HepG2 (cell line): Measurements from ENCODE around the gene ZMYND8. TPM values are rescaled to one million over a fixed set of nuclear protein-coding genes. Genes with fewer than 3 reads are reported as not detected.

ENCODE experiments used
- ARNT ChIP-seq: fragments of 450-650 bp; IDR thresholded peaks from 2 replicates; pipeline ENCODE4 v1.6.1; 2017
- DMAP1 ChIP-seq: IDR thresholded peaks from 2 replicates; pipeline ENCODE4 v1.6.1; 2016
- FOSL2 ChIP-seq: sonication (generic); formaldehyde crosslinking; IDR thresholded peaks from 2 replicates; pipeline ENCODE4 v1.4.0; 2020; ENCODE audit warnings: missing genetic modification reagents
- HCFC1 ChIP-seq: fragments of 150-350 bp; IDR thresholded peaks from 2 replicates; pipeline ENCODE4 v1.6.1; 2014; ENCODE audit warnings: low read depth, low read length
- TCF7 ChIP-seq: sonication (generic); IDR thresholded peaks from 2 replicates; pipeline ENCODE4 v1.6.1; 2016; ENCODE audit warnings: antibody characterized with exemption, low read depth
- ZEB1 ChIP-seq: IDR thresholded peaks from 2 replicates; pipeline ENCODE4 v1.6.1; 2012; ENCODE audit warnings: mild to moderate bottlenecking, low read depth, inconsistent platforms; ENCODE audit not compliant: insufficient replicate concordance
- ZMYM2 ChIP-seq: sonication (generic); formaldehyde crosslinking; IDR thresholded peaks from 2 replicates; pipeline ENCODE4 v1.8.0; 2022; ENCODE audit warnings: mild to moderate bottlenecking, missing genetic modification reagents
- ZNF431 ChIP-seq: sonication (generic); formaldehyde crosslinking; IDR thresholded peaks from 2 replicates; pipeline ENCODE4 v1.9.0; 2022; ENCODE audit warnings: missing genetic modification reagents, low read depth, mild to moderate bottlenecking, borderline replicate concordance
- ZNF607 ChIP-seq: sonication (generic); formaldehyde crosslinking; IDR thresholded peaks from 2 replicates; pipeline ENCODE4 v1.5.1; 2020; ENCODE audit warnings: missing genetic modification reagents, mild to moderate bottlenecking, borderline replicate concordance
- ZNF660 ChIP-seq: sonication (generic); formaldehyde crosslinking; IDR thresholded peaks from 2 replicates; pipeline ENCODE4 v1.5.1; 2020; ENCODE audit warnings: mild to moderate bottlenecking, low read depth, missing genetic modification reagents, borderline replicate concordance
- ZSCAN12 ChIP-seq: sonication (generic); formaldehyde crosslinking; IDR thresholded peaks from 2 replicates; pipeline ENCODE4 v1.9.0; 2021; ENCODE audit warnings: mild to moderate bottlenecking, missing genetic modification reagents
- polyA plus RNA-seq, 8 experiments: library from polyadenylated mRNA; depleted of rRNA in 3 of 8; stranded (reverse) in 7 of 8; unstranded in 1 of 8; fragments of >200 nt; fragmentation: Illumina TruSeq in 4 of 8; extraction: Trizol in 4 of 8; gene quantifications; 2 replicates each; pipeline versions ENCODE4 v1.2.1 to v1.2.3, GENCODE V29; 2011 to 2016; ENCODE audit warnings: low read depth in 4 of 8, missing spikeins in 1 of 8, mixed read lengths in 1 of 8; ENCODE audit not compliant: insufficient read depth in 1 of 8
- total RNA-seq, 5 experiments: library from RNA; depleted of rRNA; stranded (reverse); fragments of >200 nt; fragmentation: Illumina TruSeq; extraction: Trizol; gene quantifications; 2 replicates each; pipeline ENCODE4 v1.2.3, GENCODE V29; 2016; ENCODE audit warnings: low read depth in 1 of 5
- TF ChIP-seq, protein P1 (sequence below): sonication (generic); formaldehyde crosslinking; IDR thresholded peaks from 2 replicates; pipeline ENCODE4 v1.5.1; 2020; ENCODE audit warnings: mild to moderate bottlenecking, missing genetic modification reagents, borderline replicate concordance
- TF ChIP-seq, protein P2 (sequence below): sonication (generic); formaldehyde crosslinking; IDR thresholded peaks from 2 replicates; pipeline ENCODE4 v1.4.0; 2020; ENCODE audit warnings: missing genetic modification reagents
- TF ChIP-seq, protein P3 (sequence below): sonication (generic); formaldehyde crosslinking; IDR thresholded peaks from 2 replicates; pipeline ENCODE4 v1.5.0; 2020; ENCODE audit warnings: mild to moderate bottlenecking, missing genetic modification reagents
- TF ChIP-seq, protein P4 (sequence below): sonication (generic); formaldehyde crosslinking; IDR thresholded peaks from 2 replicates; pipeline ENCODE4 v1.4.0; 2020; ENCODE audit warnings: missing genetic modification reagents

ZMYND8 gene
- total and polyA plus RNA-seq, 2 of the 13 experiments (the other 11 are each of a cell fraction or from before 2014, with no cell fraction given), result 53.9 to 84.7 TPM

DNA sequence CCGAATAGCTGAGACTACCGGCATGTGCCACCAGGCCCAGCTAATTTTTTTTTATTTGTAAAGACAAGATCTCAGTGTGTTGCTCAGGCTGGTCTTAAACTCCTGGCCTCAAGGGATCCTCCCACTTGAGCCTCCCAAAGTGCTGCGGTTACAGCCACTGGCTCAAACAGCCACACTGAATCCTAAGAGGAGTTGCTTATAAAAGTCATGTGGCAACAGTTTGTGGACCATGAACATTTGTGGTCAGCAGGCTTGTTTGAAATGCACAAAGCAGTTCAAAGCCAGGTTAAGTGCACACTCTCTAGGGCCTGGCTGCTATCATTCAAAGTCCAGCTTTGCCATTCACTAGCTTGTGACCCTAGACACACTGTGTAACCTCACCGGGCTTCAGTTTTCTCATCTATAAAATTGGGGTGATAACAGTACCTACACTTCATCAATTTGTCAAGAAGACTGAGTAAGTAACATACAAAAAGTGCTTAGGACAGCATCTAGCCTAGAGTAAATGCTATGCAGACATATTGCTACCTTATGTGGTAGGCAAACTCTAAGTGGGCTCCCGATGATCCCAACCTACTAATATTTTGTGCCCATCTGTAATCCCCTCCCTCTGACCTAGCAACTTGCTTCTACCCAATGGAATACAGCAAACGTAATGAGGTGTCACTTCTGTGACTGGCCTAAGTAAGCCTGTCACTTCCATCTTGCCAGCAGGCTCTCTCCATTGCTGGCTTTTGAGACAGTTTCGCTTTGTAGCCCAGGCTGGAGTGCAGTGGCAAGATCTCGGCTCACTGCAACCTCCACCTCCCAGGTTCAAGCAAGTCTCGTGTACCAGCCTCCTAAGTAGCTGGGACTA, 122.9 kb downstream of the ZMYND8 start (continued):
- TF ChIP-seq ZSCAN12 (no peak), HCFC1 (no peak), TCF7 (peak; percentile 89), ZNF660 (CRISPR knock-in tag) (no peak), ARNT (no peak), FOSL2 (CRISPR knock-in tag) (peak; percentile 81), ZEB1 (peak; percentile 61), ZNF607 (CRISPR knock-in tag) (peak; percentile 83; the same call in 1 of the 2 replicates), ZMYM2 (peak; percentile 96), ZNF431 (CRISPR knock-in tag) (peak; percentile 71; the same call in 1 of the 2 replicates), DMAP1 (CRISPR knock-in tag) (peak; percentile 80)
- TF ChIP-seq, protein P1, sequence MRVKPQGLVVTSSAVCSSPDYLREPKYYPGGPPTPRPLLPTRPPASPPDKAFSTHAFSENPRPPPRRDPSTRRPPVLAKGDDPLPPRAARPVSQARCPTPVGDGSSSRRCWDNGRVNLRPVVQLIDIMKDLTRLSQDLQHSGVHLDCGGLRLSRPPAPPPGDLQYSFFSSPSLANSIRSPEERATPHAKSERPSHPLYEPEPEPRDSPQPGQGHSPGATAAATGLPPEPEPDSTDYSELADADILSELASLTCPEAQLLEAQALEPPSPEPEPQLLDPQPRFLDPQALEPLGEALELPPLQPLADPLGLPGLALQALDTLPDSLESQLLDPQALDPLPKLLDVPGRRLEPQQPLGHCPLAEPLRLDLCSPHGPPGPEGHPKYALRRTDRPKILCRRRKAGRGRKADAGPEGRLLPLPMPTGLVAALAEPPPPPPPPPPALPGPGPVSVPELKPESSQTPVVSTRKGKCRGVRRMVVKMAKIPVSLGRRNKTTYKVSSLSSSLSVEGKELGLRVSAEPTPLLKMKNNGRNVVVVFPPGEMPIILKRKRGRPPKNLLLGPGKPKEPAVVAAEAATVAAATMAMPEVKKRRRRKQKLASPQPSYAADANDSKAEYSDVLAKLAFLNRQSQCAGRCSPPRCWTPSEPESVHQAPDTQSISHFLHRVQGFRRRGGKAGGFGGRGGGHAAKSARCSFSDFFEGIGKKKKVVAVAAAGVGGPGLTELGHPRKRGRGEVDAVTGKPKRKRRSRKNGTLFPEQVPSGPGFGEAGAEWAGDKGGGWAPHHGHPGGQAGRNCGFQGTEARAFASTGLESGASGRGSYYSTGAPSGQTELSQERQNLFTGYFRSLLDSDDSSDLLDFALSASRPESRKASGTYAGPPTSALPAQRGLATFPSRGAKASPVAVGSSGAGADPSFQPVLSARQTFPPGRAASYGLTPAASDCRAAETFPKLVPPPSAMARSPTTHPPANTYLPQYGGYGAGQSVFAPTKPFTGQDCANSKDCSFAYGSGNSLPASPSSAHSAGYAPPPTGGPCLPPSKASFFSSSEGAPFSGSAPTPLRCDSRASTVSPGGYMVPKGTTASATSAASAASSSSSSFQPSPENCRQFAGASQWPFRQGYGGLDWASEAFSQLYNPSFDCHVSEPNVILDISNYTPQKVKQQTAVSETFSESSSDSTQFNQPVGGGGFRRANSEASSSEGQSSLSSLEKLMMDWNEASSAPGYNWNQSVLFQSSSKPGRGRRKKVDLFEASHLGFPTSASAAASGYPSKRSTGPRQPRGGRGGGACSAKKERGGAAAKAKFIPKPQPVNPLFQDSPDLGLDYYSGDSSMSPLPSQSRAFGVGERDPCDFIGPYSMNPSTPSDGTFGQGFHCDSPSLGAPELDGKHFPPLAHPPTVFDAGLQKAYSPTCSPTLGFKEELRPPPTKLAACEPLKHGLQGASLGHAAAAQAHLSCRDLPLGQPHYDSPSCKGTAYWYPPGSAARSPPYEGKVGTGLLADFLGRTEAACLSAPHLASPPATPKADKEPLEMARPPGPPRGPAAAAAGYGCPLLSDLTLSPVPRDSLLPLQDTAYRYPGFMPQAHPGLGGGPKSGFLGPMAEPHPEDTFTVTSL (CRISPR knock-in tag), result peak; percentile 83; the same call in 1 of the 2 replicates
- TF ChIP-seq, protein P2, sequence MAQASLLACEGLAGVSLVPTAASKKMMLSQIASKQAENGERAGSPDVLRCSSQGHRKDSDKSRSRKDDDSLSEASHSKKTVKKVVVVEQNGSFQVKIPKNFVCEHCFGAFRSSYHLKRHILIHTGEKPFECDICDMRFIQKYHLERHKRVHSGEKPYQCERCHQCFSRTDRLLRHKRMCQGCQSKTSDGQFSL (CRISPR knock-in tag), result no peak
- TF ChIP-seq, protein P3, sequence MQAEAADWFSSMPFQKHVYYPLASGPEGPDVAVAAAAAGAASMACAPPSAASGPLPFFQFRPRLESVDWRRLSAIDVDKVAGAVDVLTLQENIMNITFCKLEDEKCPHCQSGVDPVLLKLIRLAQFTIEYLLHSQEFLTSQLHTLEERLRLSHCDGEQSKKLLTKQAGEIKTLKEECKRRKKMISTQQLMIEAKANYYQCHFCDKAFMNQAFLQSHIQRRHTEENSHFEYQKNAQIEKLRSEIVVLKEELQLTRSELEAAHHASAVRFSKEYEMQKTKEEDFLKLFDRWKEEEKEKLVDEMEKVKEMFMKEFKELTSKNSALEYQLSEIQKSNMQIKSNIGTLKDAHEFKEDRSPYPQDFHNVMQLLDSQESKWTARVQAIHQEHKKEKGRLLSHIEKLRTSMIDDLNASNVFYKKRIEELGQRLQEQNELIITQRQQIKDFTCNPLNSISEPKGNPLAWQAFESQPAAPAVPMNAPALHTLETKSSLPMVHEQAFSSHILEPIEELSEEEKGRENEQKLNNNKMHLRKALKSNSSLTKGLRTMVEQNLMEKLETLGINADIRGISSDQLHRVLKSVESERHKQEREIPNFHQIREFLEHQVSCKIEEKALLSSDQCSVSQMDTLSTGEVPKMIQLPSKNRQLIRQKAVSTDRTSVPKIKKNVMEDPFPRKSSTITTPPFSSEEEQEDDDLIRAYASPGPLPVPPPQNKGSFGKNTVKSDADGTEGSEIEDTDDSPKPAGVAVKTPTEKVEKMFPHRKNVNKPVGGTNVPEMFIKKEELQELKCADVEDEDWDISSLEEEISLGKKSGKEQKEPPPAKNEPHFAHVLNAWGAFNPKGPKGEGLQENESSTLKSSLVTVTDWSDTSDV, result no peak
- TF ChIP-seq, protein P4, sequence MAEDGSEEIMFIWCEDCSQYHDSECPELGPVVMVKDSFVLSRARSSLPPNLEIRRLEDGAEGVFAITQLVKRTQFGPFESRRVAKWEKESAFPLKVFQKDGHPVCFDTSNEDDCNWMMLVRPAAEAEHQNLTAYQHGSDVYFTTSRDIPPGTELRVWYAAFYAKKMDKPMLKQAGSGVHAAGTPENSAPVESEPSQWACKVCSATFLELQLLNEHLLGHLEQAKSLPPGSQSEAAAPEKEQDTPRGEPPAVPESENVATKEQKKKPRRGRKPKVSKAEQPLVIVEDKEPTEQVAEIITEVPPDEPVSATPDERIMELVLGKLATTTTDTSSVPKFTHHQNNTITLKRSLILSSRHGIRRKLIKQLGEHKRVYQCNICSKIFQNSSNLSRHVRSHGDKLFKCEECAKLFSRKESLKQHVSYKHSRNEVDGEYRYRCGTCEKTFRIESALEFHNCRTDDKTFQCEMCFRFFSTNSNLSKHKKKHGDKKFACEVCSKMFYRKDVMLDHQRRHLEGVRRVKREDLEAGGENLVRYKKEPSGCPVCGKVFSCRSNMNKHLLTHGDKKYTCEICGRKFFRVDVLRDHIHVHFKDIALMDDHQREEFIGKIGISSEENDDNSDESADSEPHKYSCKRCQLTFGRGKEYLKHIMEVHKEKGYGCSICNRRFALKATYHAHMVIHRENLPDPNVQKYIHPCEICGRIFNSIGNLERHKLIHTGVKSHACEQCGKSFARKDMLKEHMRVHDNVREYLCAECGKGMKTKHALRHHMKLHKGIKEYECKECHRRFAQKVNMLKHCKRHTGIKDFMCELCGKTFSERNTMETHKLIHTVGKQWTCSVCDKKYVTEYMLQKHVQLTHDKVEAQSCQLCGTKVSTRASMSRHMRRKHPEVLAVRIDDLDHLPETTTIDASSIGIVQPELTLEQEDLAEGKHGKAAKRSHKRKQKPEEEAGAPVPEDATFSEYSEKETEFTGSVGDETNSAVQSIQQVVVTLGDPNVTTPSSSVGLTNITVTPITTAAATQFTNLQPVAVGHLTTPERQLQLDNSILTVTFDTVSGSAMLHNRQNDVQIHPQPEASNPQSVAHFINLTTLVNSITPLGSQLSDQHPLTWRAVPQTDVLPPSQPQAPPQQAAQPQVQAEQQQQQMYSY, result no peak
